GM20431 (cell line): ENCODE results near the gene TLN1.

Source experiments
- in situ Hi-C: fragments of 300-500 bp; cut with MseI, MboI; formaldehyde crosslinking; loops from one replicate; pipeline ENCODE4 v1.15.0; 2020; ENCODE audit warnings: low sequenced_read_pairs; ENCODE audit not compliant: unreplicated experiment

Gene TLN1, protein sequence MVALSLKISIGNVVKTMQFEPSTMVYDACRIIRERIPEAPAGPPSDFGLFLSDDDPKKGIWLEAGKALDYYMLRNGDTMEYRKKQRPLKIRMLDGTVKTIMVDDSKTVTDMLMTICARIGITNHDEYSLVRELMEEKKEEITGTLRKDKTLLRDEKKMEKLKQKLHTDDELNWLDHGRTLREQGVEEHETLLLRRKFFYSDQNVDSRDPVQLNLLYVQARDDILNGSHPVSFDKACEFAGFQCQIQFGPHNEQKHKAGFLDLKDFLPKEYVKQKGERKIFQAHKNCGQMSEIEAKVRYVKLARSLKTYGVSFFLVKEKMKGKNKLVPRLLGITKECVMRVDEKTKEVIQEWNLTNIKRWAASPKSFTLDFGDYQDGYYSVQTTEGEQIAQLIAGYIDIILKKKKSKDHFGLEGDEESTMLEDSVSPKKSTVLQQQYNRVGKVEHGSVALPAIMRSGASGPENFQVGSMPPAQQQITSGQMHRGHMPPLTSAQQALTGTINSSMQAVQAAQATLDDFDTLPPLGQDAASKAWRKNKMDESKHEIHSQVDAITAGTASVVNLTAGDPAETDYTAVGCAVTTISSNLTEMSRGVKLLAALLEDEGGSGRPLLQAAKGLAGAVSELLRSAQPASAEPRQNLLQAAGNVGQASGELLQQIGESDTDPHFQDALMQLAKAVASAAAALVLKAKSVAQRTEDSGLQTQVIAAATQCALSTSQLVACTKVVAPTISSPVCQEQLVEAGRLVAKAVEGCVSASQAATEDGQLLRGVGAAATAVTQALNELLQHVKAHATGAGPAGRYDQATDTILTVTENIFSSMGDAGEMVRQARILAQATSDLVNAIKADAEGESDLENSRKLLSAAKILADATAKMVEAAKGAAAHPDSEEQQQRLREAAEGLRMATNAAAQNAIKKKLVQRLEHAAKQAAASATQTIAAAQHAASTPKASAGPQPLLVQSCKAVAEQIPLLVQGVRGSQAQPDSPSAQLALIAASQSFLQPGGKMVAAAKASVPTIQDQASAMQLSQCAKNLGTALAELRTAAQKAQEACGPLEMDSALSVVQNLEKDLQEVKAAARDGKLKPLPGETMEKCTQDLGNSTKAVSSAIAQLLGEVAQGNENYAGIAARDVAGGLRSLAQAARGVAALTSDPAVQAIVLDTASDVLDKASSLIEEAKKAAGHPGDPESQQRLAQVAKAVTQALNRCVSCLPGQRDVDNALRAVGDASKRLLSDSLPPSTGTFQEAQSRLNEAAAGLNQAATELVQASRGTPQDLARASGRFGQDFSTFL (N-terminal part only)

DNA sequence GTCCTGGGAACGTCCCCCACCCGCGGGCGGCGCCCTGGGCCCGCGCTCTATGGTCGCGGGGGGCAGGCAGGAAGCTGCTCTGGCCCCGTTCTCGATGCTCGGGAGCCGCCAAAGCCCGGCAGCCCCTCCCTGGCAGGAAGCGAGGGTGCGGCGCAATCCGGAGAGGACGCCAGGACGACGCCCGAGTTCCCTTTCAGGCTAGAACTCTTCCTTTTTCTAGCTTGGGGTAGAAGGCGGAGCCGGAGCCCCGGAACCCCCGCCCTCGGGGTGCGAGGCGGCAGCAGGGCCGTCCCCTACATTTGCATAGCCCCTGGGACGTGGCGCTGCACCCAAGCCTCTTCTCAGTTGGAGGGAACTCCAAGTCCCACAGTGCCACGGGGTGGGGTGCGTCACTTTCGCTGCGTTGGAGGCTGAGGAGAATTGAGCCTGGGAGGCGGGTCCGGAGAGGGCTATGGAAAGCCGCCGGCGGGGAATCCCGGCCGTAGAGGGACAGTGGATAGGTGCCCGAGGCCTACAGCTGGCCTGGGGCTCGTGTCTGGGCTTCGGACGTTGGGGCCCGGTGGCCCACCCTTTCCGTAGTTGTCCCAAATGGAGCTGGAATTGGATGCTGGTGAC is at the start of gene TLN1, which contains the start of gene CREB3:
Gene TLN1, minus strand, starts transcription at position 11 of the 615 bp plus-strand sequence. CDS start 6,501 bp downstream, outside the sequence.
Gene CREB3, plus strand, starts transcription at position 482 of the 615 bp plus-strand sequence. Its CDS starts 107 bp downstream, at position 589.
- in situ Hi-C loops: no loop called here

DNA sequence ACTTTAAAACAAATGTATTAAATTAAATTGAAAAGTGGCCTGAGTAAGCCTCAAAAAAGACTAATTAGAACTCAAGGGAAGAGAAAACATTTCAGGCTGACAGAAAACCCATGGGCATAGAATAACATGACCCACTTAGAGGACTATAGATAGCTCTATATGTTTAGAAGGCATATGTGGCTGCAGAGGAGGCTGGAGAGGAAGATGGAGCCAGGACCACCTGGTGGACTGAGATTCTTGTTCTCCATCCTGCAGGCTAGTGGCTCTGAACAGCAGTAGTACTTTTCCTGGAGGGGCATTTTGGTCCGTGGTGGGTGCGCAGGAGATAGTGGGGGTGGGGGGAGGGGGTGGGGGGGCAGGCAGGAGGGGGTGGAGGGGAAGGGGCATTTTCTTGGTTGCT is 49.1 kb upstream of the TLN1 start:
- in situ Hi-C loops: no loop called here

DNA sequence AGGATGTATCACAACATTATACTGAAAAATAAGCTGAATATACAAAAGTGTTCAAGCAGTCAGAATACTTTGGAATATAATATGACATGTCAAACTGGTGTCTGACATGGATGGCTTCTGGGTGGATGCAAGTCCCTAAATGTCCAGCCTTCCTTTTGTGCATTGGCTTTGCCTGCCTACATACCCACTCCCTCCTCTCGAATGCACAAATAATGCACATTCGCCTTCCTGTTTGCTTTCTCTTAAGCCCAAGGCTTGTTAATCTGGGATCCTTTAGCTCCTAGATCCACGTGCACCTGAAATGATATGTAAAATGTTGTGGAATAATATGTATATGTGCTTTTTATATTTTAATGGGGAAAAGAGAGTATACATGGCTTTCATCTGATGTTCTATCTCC is 46.5 kb upstream of the TLN1 start:
- in situ Hi-C loops: no loop called here

DNA sequence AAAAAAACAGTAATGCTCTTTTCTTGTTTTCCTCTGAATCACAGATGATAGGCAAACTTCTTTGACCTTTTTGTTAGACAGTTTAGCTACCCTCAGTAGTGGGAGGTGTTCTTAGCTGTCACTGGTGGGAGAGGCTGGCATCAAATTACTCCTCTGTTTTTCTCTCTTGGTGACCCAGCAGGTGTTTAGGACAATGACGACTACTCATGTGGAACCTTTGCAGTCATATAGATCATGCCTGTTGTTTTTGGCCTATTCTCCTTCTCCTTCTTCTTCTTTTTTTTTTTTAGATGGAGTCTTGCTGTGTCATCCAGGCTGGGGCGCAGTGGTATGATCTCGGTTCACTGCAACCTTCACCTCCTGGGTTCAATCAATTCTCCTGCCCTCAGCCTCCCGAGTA is 44.0 kb upstream of the TLN1 start:
- in situ Hi-C loops: no loop called here

DNA sequence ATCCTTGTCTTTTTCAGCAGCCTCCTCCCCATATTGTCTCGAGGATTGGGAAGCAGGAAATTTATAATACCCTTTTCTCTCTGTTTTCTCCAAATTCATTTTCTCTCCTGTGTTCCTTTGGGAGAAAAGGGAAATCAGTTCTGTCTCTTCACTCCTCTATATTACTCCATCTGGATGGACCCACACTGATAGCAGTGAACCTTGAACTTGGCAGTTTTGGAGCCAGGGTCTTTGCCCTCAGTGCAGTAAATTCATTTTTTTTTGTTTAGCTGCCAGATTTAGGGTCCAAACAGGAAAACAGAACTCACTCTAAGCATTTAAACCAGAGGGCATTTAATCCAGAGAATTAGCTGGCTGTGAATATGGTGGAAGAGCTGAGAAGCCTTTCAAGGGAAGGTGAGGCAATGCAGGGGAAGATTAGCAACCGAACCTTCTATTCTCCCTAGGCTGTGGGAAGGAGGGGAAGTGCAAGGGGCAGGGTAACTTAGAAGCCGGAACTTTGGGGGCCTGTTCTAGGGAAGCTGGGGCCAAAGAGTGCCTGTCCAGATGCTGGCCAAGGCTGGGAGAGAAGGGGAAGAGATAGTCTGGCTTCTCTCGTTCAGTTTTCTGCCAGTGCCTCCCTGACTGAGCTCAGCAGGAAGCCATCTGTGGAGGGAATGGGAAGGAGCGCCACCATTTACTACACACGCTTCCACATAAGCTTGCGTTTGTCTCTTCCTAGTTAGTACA is 43.1 kb upstream of the TLN1 start:
- in situ Hi-C loops: no loop called here

DNA sequence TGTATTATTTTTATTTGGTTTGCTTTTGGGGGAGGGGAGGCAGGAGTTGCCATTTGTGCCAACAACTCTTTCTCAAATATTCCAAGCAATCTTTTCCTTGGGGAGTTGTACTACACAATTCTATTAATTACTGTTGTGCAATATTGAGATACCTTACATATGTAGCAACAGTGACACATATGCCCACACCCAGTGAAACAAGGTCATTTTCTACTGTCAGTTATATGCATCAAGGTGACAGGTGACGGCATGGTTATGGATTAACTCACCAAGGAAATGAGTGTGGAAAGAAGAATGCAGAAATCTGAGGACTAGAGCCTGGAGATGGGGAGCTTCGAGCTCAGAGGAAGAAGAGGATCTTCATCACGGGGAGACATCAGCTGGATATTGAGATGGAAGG is 39.9 kb upstream of the TLN1 start:
- in situ Hi-C loops: no loop called here

DNA sequence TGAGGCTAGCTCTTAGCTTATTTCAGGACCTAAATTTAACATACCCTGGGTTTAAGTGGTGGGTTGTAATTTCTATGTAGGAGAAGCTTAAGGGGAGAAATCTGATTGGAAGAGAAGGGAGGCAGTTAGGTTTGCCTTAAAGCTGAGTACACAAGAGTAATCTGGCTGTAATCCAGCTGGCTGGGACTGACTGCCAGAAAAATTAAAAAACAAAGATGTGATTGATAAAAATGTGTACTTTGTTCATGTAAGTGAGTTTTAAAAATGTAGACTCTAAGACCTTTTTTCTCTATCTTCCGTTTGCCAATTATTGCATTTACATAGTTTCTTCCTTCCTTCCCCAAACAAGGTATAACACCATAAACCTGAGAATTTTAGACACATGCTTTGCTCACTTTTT is 39.5 kb upstream of the TLN1 start:
- in situ Hi-C loops: no loop called here

DNA sequence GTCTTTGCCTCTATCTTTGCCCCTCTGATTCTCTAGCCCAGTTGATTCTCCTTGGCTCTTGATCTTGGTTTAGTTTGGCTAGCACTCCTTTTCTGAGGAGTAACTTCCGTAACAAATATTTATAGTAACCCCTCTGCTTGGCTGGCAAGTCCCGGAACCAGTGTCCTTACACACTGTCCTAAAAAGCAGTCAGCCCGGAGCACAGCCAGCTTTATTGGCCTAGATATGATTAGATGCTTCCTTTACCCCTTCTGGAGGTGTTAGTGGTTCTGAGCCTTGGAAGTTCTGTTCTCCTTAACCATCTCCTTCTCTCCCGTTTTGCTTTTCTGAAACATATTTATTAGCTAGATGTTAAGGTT is 39.1 kb upstream of the TLN1 start:
- in situ Hi-C loops: no loop called here

DNA sequence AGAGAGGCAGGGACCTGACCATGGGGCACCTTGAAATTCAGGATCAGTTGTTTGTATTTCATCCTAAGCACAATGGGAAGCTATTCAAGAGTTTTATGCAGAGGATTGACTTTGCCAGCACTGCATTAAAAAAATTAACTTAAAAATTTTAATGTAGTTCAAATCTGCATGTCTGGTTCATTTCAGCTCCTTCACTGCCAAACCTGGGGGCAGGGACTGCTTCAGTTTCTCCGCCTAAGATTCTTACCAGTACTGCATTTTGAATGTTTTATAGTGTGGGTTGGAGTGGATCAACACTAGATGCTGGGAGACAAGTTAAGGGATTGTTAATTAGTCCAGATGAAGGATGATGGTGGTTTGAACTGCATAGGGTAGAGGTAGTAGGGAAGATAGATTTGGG is 37.8 kb upstream of the TLN1 start:
- in situ Hi-C loops: no loop called here

DNA sequence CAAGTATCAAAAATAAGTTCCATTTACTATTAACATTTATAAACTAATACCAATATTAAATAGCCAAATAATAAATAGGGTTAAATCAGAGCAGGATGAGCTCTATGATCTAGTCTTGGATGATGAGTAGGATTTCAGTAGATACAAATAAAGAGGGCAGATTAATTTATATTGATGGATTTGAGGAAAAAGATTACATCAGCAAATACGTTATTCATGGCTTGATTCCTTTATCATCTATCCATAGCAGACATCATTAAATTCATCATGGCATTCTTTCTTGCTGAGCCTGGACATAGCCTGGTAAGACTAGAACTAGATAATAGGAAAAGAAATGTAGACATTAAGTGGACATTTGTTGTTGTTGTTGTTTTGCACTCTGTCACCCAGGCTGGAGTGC is 35.5 kb upstream of the TLN1 start:
- in situ Hi-C loops: no loop called here

DNA sequence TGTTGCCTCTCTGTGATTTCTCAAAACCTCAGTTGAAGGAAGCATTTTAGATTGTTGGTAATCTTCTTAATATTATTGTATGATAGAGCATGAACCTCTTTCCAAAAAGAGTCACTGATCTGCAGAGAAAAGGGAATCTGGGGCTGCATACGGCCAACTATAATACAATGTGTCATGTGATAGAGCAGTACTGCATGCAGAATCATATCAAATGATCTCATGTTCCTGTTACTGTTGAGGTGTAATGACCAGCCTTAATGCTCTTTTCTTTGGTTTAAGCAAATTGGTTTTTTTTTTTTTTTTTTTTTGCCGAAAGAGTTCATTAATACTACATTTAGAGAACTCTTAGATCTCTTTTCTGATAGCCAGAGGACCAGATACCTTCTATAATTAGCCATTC is 35.0 kb upstream of the TLN1 start:
- in situ Hi-C loops: no loop called here

DNA sequence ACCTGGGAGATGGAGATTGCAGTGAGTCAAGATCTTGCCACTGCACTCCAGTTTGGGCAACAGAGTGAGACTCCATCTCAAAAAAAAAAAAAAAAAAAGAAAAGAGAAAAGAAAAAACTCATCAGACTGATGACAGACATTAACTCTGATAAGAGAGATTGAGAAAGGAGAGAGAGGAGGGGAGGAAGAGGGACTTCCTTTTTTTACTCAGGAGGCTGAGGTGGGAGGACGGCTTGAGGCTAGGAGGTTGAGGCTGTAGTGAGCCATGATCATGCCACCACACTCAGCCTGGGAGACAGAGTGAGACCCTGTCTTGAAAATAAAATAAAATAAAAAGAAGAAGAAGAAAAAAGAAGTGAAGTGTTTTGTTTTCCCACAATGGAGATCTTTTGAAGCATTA is 31.8 kb upstream of the TLN1 start:
- in situ Hi-C loops: no loop called here

DNA sequence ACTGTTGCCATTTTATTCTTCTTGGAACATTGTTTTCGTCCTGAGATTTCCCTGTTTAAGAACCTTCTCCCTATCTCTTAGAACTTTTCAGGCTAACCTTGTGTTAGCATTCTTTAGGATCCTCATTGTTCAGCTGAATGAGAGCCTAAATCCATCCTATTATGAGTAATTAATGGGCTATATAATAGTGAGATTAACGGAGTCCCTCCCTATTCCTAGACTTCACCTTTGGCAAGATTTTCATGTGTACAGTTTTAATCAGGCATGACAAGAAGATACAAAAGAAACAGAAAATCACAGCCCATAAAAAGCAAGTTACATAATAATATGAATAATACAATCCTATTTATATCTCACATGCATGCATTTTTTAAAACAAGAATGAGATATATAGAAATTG is 31.2 kb upstream of the TLN1 start:
- in situ Hi-C loops: no loop called here

DNA sequence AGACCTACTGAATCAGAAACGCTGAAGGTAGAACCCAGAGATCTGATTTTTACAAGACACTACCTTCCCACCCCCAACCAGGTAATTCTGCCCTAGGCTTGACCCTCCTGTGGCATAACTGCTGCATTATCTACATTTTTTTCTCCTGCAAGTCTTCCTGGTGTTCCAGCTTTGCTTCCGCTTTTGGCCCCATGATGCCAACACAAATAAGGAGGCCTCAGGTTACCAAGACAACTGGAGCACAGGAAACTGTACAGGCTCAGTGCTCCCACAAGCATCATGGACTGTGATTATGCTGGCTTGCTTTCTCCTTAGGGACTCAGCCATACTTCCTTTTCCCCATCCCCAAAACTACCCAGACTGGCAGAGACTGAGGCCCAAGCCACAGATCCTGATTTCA is 28.7 kb upstream of the TLN1 start:
- in situ Hi-C loops: no loop called here

DNA sequence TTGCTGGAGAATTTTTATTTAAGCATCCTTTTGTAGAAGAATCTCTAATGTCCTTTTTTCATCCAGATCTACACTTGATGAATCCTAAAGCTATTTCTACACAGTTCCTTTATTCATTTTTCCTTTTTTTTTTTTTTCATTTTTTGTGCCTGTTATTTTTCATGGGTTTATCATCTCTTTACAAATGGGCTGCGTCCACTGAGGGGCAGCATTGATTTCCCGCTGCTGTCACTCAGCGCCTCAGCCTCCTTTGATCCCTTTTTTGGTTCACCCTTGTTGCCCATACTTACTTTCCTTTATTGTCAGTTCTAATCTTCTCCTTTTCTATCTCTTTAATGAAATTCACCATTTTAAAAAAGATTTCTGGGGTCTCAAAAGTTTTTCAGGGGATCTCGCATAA is 27.8 kb upstream of the TLN1 start:
- in situ Hi-C loops: no loop called here

DNA sequence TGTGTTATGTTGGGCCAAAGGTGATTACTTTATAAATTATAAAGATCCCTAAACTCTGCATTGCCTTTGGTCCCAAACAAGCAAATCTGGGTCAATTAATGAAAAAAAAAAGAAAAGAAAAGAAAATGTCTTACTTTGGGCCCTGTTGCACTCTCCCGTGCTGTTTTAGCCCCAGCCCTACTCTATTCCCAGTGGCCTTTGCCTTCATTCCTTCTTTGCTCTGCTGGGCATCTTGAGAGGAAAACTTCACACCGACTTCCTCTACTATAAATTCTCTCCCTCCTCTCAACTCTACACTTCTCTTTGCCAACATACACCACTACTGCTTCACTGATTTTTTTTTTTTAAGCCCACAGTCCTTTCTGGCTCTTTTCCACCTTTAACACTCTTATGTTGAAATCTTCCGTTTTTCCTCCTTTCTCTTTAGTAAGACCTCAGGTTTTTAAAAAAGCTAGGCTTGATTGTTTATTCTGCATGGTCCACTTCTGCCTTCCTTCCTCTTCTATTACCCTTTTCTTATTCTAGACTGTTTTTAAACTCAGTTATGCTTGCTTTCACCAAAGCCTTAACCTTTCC is 26.6 kb upstream of the TLN1 start:
- in situ Hi-C loops: no loop called here

DNA sequence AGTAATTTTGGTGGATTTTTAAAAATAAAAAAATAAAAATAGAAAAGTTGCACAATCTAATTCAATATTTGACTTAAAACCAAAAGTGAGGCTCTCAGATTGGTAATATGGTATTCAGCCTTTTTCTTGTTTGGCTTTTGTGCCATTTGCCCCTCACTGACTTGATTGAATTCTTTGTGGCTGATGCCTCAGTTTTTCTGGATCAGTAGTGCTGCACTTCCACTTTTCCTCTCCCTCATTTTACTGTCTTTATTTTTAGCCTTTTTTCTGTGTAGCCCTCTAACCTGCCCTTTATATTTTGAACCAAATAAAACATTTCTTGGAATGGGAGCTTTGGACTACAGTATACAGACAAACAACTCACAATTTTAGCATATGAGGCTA is 25.9 kb upstream of the TLN1 start:
- in situ Hi-C loops: no loop called here

DNA sequence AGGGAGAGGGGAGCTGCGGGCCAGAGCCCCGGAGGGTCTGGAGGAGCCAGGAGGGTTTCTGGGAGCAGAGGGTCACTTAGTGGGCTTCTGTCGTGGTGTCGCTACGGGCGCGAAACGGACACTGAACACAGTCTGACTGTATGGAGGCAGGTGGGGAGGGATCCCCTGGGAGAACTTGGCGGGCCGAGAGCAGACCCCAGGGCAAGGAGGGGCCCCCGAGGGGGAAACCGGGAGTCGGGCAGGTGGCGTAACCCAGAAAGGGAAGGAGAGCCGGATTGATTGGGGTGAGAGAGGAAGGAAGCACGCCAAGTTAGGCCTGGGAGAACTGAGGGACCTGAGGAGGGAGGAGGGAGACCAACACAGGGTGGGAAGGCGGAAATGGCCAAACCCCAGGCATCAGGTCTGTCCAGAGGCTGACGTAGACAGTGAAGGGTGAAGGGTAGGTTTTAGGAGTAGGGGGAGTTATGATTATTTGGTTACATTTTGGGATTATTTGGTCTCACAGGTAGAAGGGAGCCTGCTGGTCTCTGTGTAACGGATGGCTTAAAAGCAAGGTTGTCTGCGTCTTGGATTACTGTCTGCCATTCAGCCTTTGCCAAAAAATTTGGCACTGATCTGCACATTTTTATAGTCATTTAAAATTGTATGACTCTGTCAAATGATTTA is 25.4 kb upstream of the TLN1 start:
- in situ Hi-C loops: no loop called here
